ENCODE measurements around the gene SGCD. TPM values are rescaled to one million over a fixed set of nuclear protein-coding genes. Genes with fewer than 3 reads are reported as not detected.

The SGCD gene
- total RNA-seq, 8 experiments from 2014 or later, result 0.29 to 56.2 (median 7.9) TPM

DNA sequence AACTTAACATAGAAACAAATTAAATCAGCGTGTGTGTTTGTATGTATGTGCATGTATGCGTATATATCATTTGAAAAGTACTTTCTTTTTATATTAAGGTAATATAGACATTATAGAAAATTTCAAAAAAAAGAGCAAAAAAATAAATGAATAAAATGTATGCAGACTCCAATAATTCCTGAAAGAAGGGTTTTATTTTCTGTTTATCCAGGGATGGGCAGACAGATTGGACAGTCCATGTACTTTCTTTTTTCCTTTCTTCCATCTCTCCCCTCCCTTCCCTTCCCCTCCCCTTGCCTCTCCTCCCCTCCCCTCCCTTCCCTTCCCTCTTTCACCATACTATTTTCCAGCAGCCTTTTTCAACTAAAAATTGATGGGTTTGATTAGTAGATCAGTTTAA, 123.8 kb downstream of the SGCD start:
- ATAC-seq (replicated peaks in 6 of 8), result no peak
- 0 to 100% (median 91%) methylated on average over 1 to 2 of the region's 2 CpGs for WGBS, 10 experiments
- in situ Hi-C loops (cut with MboI; ENCODE audit: low pct_unique_long_range_greater_than_20kb in 2 of 9, low sequenced_read_pairs in 9 of 9, unreplicated experiment in 9 of 9), result no loop called here
- Histone ChIP-seq H3K4me3 (no peak overlapping the region), H3K4me1 (replicated peaks in 1 of 2) (peaks cover 0 to 28% of the 10 kb centered on the region in 2 donors), H3K27ac (no peak overlapping the region)

DNA sequence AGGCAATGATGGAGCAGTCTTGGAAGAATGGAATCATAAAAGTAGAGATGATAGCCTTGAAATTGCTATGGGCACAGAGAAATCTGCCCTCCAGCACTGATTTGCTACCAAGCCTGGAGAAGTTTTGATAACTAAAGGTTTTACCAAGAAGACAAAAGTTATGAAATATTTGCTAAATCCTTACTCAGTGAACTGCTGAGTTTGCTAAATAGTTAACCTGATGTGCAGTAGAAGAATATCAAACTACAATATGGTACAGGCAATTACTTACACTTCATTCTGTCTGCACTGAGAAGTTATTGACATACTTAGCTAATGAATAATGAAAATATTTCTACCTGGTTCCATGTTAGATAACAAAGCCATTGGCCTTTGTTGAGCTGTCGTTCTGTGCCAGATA, 124.5 kb downstream of the SGCD start:
- in situ Hi-C loops (cut with MboI; ENCODE audit: low pct_unique_long_range_greater_than_20kb in 2 of 9, low sequenced_read_pairs in 9 of 9, unreplicated experiment in 9 of 9), result no loop called here
- Histone ChIP-seq H3K4me1 (replicated peaks in 1 of 2) (peaks cover 0 to 21% of the 10 kb centered on the region in 2 donors), H3K27ac (no peak overlapping the region), H3K4me3 (no peak overlapping the region)
- 80 to 100% (median 94%) methylated on average over 1 of the region's 1 CpG; no CpG with 5 or more reads in 6 of the 10 experiments for WGBS, 10 experiments
- no peak for ATAC-seq (replicated peaks in 6 of 8)

DNA sequence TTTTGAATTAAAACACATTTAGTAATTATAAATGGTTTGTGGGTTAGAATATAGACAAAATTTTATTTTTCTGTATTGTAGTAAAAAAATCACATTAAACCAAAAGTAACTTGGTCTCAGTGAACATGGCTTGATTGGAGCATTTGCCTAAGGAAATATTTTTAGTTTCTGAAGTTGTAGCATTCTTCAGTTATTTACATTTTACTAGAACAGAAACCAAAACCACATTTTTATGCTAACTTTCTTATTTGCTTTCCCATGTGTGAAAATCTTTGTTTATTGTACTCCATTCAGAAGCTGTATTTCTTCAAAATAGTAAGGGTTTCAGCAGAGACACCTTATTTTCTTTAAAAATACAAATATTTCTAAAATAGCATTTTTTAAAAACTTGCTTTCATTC, 129.9 kb downstream of the SGCD start:
- in situ Hi-C loops (cut with MboI; ENCODE audit: low pct_unique_long_range_greater_than_20kb in 2 of 9, low sequenced_read_pairs in 9 of 9, unreplicated experiment in 9 of 9), result no loop called here
- ATAC-seq (replicated peaks in 6 of 8), result peak in 2 of 8 experiments; percentile 27 to 29
- Histone ChIP-seq H3K27ac (no peak overlapping the region), H3K4me1 (replicated peaks in 1 of 2) (peaks cover 9 to 17% of the 10 kb centered on the region in 2 donors), H3K4me3 (no peak overlapping the region)

DNA sequence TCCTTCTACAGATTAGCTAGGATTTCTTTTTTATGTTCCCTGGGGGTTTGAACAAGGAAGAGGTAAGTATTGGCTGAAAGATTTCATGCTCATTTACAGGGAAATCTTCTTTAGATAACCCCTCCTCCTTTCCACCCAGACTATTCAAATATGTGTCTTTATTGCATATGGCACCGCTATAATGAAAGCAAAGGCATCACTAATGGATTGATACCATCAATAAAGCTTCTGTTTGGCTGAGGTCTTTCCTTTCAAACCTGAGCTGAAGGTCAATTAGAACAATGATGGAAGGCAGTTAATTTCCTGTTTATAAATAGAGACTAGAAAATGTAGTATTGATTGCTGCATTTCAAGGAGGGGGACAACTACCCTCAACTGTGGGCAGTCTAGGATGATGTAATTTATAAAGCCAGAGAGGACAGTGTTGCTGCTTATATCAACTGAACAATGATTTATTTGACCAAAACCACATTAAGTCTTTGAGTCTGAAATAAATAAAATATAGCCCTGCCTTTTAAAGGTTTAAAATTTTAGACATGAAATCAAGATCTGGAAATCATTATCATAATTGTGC, 132.9 kb downstream of the SGCD start:
- peak in 5 of 8 experiments; percentile 79 to 93 (median 92) for ATAC-seq (replicated peaks in 6 of 8)
- Histone ChIP-seq H3K4me1 (replicated peaks in 1 of 2) (peaks cover 9 to 17% of the 10 kb centered on the region in 2 donors), H3K4me3 (no peak overlapping the region), H3K27ac (no peak overlapping the region)
- WGBS, 10 experiments, result 50 to 100% (median 76%) methylated on average over 1 of the region's 1 CpG; no CpG with 5 or more reads in 4 of the 10 experiments
- in situ Hi-C loops (cut with MboI; ENCODE audit: low pct_unique_long_range_greater_than_20kb in 2 of 9, low sequenced_read_pairs in 9 of 9, unreplicated experiment in 9 of 9), result no loop called here

DNA sequence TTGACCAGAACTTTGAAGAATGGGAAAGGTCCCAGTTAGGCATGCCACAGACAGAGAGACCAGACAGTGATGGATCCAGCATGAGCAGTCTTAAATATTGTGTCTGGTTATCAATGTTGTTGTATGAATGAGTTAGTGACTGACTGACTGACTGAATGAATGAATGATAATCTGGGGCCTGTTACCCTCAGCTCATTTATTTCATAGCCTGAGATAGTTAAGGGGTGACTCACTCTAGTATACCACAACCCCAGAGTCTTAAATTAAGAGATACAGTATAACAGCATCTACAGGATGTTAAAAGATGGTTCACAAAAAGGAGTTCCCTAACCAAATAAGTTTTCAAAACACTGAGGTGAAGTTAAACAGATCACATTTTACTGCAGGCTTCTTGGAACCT, 133.5 kb downstream of the SGCD start:
- H3K27ac ChIP-seq, result no peak overlapping the region
- peak in 7 of 8 experiments; percentile 15 to 45 (median 37) for ATAC-seq (replicated peaks in 6 of 8)
- H3K4me1 ChIP-seq (replicated peaks in 1 of 2), result peaks cover 9 to 17% of the 10 kb centered on the region in 2 donors
- no peak overlapping the region for H3K4me3 ChIP-seq
- in situ Hi-C loops (cut with MboI; ENCODE audit: low pct_unique_long_range_greater_than_20kb in 2 of 9, low sequenced_read_pairs in 9 of 9, unreplicated experiment in 9 of 9), result no loop called here

DNA sequence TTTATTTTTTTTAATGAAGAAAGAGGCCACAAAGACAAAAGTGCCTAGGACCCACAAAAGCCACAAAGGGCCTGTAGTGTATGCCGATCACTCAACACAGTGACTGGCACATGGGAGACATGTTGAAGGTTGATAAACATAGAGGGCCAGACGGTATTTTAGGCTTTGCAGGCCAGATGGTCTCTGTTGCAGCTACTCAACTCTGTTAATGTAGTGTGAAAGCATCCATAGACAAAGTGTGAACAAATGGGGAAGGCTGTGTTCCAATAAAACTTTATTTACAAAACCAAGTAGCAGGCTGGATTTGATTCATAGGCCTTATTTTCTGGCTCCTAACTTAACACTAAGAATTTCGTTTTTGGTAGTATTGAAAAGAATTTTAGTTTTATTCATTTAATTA, 139.9 kb downstream of the SGCD start:
- 40 to 100% (median 63%) methylated on average over 1 to 3 of the region's 3 CpGs; no CpG with 5 or more reads in 2 of the 10 experiments for WGBS, 10 experiments

DNA sequence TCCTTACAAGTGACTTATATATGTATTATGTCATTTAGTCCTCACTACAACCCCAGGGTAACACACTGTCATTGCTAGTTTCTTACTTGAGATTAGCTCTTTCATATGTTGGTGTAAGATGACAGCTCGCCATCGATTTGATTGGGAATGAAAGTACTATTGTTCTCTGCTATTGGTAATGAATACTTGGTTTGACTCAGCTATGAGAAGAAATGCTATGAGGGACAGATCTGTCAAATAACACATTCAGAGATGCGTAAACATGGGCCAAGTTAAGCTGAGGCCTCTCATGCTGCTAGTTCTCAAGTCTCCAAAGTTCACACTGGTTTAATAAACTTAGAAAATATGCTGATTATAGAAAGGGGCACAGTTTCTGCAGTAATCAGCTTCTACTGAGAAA, 142.7 kb downstream of the SGCD start:
- in situ Hi-C loops (cut with MboI; ENCODE audit: low pct_unique_long_range_greater_than_20kb in 2 of 9, low sequenced_read_pairs in 9 of 9, unreplicated experiment in 9 of 9), result no loop called here
- peaks cover 6 to 15% of the 10 kb centered on the region in 2 donors for H3K4me1 ChIP-seq (replicated peaks in 1 of 2)

More for the DNA sequence above, 139.9 kb downstream of the SGCD start:
- no peak overlapping the region for H3K27ac ChIP-seq
- in situ Hi-C loops (cut with MboI; ENCODE audit: low pct_unique_long_range_greater_than_20kb in 2 of 9, low sequenced_read_pairs in 9 of 9, unreplicated experiment in 9 of 9), result no loop called here
- no peaks in the 10 kb centered on the region for H3K4me1 ChIP-seq (replicated peaks in 1 of 2)
- no peak overlapping the region for H3K4me3 ChIP-seq
- ATAC-seq (replicated peaks in 6 of 8), result no peak

DNA sequence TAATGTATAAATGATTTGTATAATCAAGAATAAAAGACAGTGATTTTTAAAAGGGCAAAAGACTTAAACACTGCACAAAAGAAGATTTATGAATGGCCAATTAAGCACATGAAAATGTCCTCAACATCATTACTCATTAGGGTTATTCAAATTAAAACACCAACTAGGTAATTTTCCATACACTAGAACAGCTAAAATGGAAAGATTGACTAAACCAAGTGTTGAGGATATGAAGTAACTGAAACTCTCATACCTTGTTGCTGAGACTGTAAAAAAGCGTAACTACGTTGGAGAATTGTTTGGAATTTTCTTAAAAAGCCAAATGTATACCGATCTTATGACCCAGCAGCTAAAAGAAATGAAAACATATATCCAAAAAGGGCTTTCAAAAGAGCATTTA, 144.9 kb downstream of the SGCD start:
- H3K4me3 ChIP-seq, result no peak overlapping the region
- H3K4me1 ChIP-seq (replicated peaks in 1 of 2), result peaks cover 21 to 35% of the 10 kb centered on the region in 2 donors
- 90 to 100% (median 100%) methylated on average over 1 to 3 of the region's 3 CpGs for WGBS, 10 experiments
- ATAC-seq (replicated peaks in 6 of 8), result no peak
- in situ Hi-C loops (cut with MboI; ENCODE audit: low pct_unique_long_range_greater_than_20kb in 2 of 9, low sequenced_read_pairs in 9 of 9, unreplicated experiment in 9 of 9), result no loop called here
- no peak overlapping the region for H3K27ac ChIP-seq

More for the DNA sequence above, 142.7 kb downstream of the SGCD start:
- no peak overlapping the region for H3K4me3 ChIP-seq
- peak in 1 of 8 experiments; percentile 35 for ATAC-seq (replicated peaks in 6 of 8)
- no peak overlapping the region for H3K27ac ChIP-seq
- 92 to 100% (median 100%) methylated on average over 1 to 3 of the region's 3 CpGs; no CpG with 5 or more reads in 1 of the 10 experiments for WGBS, 10 experiments

DNA sequence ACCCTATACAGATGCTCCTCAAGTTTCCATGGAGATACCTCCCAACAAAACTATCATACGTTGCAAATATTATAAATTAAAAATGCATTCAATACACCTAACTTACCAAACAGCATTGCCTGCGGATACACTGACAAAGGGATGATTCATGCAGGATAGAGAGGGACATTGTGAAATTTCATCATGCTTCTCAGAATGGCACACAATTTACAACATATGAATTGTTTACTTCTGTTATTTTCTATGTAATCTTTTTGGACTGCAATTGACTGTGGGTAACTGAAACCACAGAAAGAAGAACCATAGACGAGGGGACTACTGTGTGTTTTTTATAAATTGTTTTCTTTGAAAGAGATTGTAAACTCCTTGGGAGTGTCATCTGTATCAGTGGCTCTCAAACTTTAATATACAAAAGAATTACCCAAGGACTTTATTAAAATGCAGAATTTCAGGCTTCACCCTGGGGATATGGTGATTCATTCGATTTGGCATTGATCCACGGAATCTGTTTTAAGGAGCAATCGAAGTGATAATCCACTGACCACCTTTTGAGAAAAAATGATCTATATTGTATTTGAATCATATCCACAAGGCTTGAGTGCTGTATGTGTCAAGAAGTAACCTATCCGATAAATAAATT, 146.4 kb downstream of the SGCD start:
- in situ Hi-C loops (cut with MboI; ENCODE audit: low pct_unique_long_range_greater_than_20kb in 2 of 9, low sequenced_read_pairs in 9 of 9, unreplicated experiment in 9 of 9), result no loop called here
- 14 to 93% (median 69%) methylated on average over 3 to 7 of the region's 7 CpGs; no CpG with 5 or more reads in 1 of the 10 experiments for WGBS, 10 experiments
- peak in 5 of 8 experiments; percentile 11 to 78 (median 44) for ATAC-seq (replicated peaks in 6 of 8)
- H3K27ac ChIP-seq, result no peak overlapping the region
- no peak overlapping the region for H3K4me3 ChIP-seq
- H3K4me1 ChIP-seq (replicated peaks in 1 of 2), result peaks cover 21 to 41% of the 10 kb centered on the region in 2 donors

DNA sequence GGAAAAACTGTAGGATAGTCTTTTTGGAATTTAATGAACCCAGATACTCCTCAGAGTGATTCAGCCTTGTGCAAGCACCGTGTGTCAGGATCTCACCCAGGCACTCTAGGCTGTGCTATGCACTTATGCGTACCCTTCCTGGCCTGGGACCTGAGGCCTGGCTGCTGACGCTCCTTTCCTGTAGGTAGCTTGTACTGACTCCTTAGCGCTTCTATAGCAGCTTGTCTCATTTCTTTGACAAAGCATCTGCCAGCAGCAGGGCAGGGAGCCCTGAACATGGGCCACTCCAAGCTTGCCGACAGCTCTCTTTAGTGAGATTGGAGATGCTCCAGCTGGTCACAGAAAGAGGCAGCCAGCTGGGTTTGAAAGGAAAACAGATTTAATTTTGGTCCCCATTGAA, 147.3 kb downstream of the SGCD start:
- peak; percentile 24 to 53 (median 40) for ATAC-seq (replicated peaks in 6 of 8)
- no peak overlapping the region for H3K27ac ChIP-seq
- H3K4me3 ChIP-seq, result no peak overlapping the region
- H3K4me1 ChIP-seq (replicated peaks in 1 of 2), result peaks cover 21 to 41% of the 10 kb centered on the region in 2 donors
- WGBS, 10 experiments, result 0 to 85% (median 59%) methylated on average over 1 to 4 of the region's 5 CpGs; no CpG with 5 or more reads in 4 of the 10 experiments
- in situ Hi-C loops (cut with MboI; ENCODE audit: low pct_unique_long_range_greater_than_20kb in 2 of 9, low sequenced_read_pairs in 9 of 9, unreplicated experiment in 9 of 9), result no loop called here

DNA sequence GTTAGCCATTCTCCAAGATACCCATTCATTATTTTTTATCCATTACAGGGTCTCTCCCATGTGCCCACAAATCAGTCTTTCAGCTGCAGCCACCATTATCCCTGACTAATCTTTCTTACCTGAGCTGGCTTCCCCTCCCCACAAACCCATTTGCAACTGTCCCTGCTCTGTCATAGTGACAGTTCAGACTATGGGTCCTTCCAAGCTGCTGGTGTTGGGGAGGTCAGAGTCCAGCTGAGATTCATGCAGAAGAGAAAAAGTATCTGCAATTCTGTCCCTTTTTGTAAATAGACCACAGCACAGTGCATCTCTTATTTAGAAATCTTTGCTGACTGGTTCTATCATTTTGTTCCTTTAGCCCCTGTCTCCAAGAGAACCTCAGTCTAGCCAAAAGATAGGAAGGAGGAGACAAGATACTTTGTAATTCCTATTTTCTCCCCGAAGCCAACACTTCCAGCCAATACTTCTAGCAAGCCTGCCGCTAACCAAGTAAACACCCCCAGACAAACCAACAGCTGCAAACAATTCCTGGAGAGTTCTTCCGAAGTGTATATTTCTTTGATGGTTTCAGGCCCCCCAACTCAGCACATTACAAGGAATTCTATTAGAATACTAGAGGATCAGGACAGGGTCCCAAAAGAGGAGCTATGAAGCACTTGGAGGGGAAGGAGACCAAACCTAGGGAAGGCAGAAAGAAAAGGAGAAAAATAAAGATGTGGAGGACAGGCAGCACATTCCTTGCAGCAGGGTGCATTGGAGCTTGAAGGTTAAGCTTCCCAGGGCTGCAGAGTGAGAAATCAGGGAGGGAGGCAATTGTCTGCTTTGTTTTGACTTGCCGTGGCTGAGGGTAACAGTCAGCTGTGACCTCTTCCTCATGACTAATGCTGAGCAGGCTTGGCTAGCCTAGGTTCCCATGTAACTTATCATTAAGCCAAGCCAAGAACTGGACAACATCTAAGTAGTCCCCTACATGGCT, 148.5 kb downstream of the SGCD start:
- in situ Hi-C loops (cut with MboI; ENCODE audit: low pct_unique_long_range_greater_than_20kb in 2 of 9, low sequenced_read_pairs in 9 of 9, unreplicated experiment in 9 of 9), result no loop called here
- H3K4me3 ChIP-seq, result no peak overlapping the region
- ATAC-seq (replicated peaks in 6 of 8), result peak in 7 of 8 experiments; percentile 66 to 90 (median 85)
- peak overlapping the region in 1 of 2 donors; percentile 45 for H3K27ac ChIP-seq
- 0 to 100% (median 69%) methylated on average over 1 to 3 of the region's 4 CpGs; no CpG with 5 or more reads in 2 of the 10 experiments for WGBS, 10 experiments
- peaks cover 25 to 41% of the 10 kb centered on the region in 2 donors for H3K4me1 ChIP-seq (replicated peaks in 1 of 2)

DNA sequence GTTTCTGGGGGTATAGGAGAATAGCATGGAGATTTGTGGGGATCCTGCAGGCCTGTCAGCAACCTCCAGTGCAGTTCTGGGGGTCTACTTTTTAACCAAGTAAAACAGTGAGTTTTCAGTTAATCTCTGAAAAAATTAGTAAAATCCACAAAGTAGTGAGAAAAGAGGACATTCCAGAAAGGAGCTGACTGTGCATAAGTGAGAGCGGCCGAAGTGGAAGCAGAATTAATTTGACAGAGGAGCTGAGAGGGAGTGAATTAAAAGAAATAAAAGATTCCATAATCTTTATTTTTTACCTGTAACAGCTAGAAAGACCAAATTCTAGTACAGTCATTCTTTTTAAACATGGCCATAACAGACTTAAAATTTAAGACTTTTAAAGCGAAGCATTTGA, 149.2 kb downstream of the SGCD start:
- 33 to 100% (median 84%) methylated on average over 1 to 3 of the region's 3 CpGs; no CpG with 5 or more reads in 1 of the 10 experiments for WGBS, 10 experiments
- H3K4me3 ChIP-seq, result no peak overlapping the region
- peaks cover 25 to 41% of the 10 kb centered on the region in 2 donors for H3K4me1 ChIP-seq (replicated peaks in 1 of 2)
- in situ Hi-C loops (cut with MboI; ENCODE audit: low pct_unique_long_range_greater_than_20kb in 2 of 9, low sequenced_read_pairs in 9 of 9, unreplicated experiment in 9 of 9), result no loop called here
- no peak overlapping the region for H3K27ac ChIP-seq
- peak in 1 of 8 experiments; percentile 2 for ATAC-seq (replicated peaks in 6 of 8)

DNA sequence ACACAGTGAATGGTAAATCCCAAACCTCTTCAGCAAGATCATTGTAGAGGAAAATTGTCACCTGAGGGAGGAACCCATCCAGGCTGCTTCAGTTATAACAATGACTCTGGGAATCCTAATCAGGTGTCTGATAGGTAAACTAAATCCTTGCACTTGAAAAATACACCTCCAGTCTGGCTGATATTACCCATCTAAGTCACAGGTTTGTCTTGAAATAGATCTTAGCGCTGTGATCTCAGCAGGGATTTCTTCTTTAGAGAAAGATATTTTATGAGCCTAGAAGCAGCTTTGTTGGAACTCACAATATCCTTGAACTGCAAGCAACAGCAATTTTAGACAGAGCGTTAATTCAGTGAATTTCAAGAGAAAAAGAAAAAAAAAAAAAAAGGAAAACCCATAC, 149.7 kb downstream of the SGCD start:
- ATAC-seq (replicated peaks in 6 of 8), result peak in 1 of 8 experiments; percentile 26
- Histone ChIP-seq H3K4me1 (replicated peaks in 1 of 2) (peaks cover 25 to 41% of the 10 kb centered on the region in 2 donors), H3K27ac (no peak overlapping the region), H3K4me3 (no peak overlapping the region)
- in situ Hi-C loops (cut with MboI; ENCODE audit: low pct_unique_long_range_greater_than_20kb in 2 of 9, low sequenced_read_pairs in 9 of 9, unreplicated experiment in 9 of 9), result no loop called here
- WGBS, 10 experiments, result 52 to 100% (median 83%) methylated on average over 1 to 2 of the region's 2 CpGs; no CpG with 5 or more reads in 3 of the 10 experiments

All from motor neuron (in vitro differentiated cells).